CD14-positive monocyte (primary cell): Measurements from ENCODE around the gene CARD8. TPM values are rescaled to one million over a fixed set of nuclear protein-coding genes. Genes with fewer than 3 reads are reported as not detected.

ENCODE experiments used
- DNase-seq, 3 donors: peaks; one replicate each; pipeline ENCODE4 v3.0.0-alpha.2; 2011 to 2022
- H2AFZ ChIP-seq: 2 replicates; pipeline ENCODE4 v1.6.0; 2012; ENCODE audit warnings: mild to moderate bottlenecking, low read depth, low read length, inconsistent platforms; ENCODE audit not compliant: insufficient read depth, poor library complexity, severe bottlenecking
- H3K27ac ChIP-seq, 2 donors: 1 replicate in 1 of 2; 2 replicates in 1 of 2; pipeline ENCODE4 v1.5.1; 2012 to 2013; ENCODE audit warnings: low read length in 2 of 2, control low read depth in 1 of 2, inconsistent platforms in 1 of 2, low read depth in 1 of 2, mild to moderate bottlenecking in 1 of 2
- H3K27me3 ChIP-seq, 2 donors: one replicate each; pipeline versions ENCODE4 v1.6.0 to v1.6.1; 2011 to 2013; ENCODE audit warnings: low read length in 2 of 2; ENCODE audit not compliant: control insufficient read depth in 2 of 2, insufficient read depth in 2 of 2
- H3K36me3 ChIP-seq, 2 donors: replicated peaks in 1 of 2; 1 replicate in 1 of 2; 2 replicates in 1 of 2; pipeline versions ENCODE4 v1.5.1 to v1.6.1; 2012 to 2013; ENCODE audit warnings: low read length in 2 of 2, control low read depth in 1 of 2, inconsistent platforms in 1 of 2, mild to moderate bottlenecking in 1 of 2; ENCODE audit not compliant: insufficient read depth in 2 of 2, control insufficient read depth in 1 of 2
- H3K4me1 ChIP-seq, 2 donors: 1 replicate in 1 of 2; 2 replicates in 1 of 2; pipeline versions ENCODE4 v1.5.1 to v1.6.1; 2012 to 2013; ENCODE audit warnings: low read length in 2 of 2, control low read depth in 1 of 2, inconsistent platforms in 1 of 2, mild to moderate bottlenecking in 1 of 2, moderate library complexity in 1 of 2; ENCODE audit not compliant: insufficient read depth in 2 of 2, control insufficient read depth in 1 of 2
- H3K4me2 ChIP-seq: replicated peaks from 2 replicates; pipeline ENCODE3; 2012; ENCODE audit warnings: low read length, moderate library complexity, mild to moderate bottlenecking; ENCODE audit not compliant: poor library complexity, severe bottlenecking; ENCODE audit errors: extremely low read depth
- H3K4me3 ChIP-seq, 3 experiments: fragments of 200-600 bp in 1 of 3; sonication (generic) in 1 of 3; replicated peaks in 1 of 3; 1 replicate in 2 of 3; 2 replicates in 1 of 3; pipeline ENCODE4 v1.5.1; 2011 to 2013; ENCODE audit warnings: low read length in 3 of 3, mild to moderate bottlenecking in 3 of 3, control low read depth in 2 of 3, low read depth in 2 of 3, inconsistent platforms in 1 of 3, moderate library complexity in 1 of 3
- H3K79me2 ChIP-seq: 2 replicates; pipeline ENCODE4 v1.6.0; 2012; ENCODE audit warnings: mild to moderate bottlenecking, control low read depth, inconsistent platforms, low read length, moderate library complexity; ENCODE audit not compliant: insufficient read depth
- H3K9ac ChIP-seq: 2 replicates; pipeline ENCODE4 v1.6.0; 2017; ENCODE audit warnings: low read length, mild to moderate bottlenecking; ENCODE audit not compliant: insufficient read depth, poor library complexity, severe bottlenecking
- H3K9me3 ChIP-seq, 2 donors: replicated peaks in 1 of 2; 1 replicate in 1 of 2; 2 replicates in 1 of 2; pipeline versions ENCODE4 v1.5.1 to v1.6.1; 2012 to 2013; ENCODE audit warnings: low read length in 2 of 2, control low read depth in 1 of 2; ENCODE audit not compliant: control insufficient read depth in 1 of 2, insufficient read depth in 1 of 2
- H4K20me1 ChIP-seq: 2 replicates; pipeline ENCODE4 v1.6.0; 2012; ENCODE audit warnings: mild to moderate bottlenecking, low read length, control low read depth, moderate library complexity; ENCODE audit not compliant: insufficient read depth
- H3K27ac Mint-ChIP-seq, 7 donors: one replicate each; pipeline ENCODE4 v1.8.0; 2020; ENCODE audit warnings: mild to moderate bottlenecking in 7 of 7, mixed read lengths in 7 of 7, moderate library complexity in 6 of 7, inconsistent platforms in 2 of 7
- H3K27me3 Mint-ChIP-seq, 3 donors: one replicate each; pipeline ENCODE4 v1.8.0; 2021 to 2022; ENCODE audit warnings: low read depth in 3 of 3, mild to moderate bottlenecking in 3 of 3, mixed read lengths in 3 of 3, moderate library complexity in 3 of 3, inconsistent platforms in 1 of 3
- H3K36me3 Mint-ChIP-seq, 2 donors: one replicate each; pipeline ENCODE4 v1.8.0; 2020; ENCODE audit warnings: mixed read lengths in 2 of 2, inconsistent platforms in 1 of 2, mild to moderate bottlenecking in 1 of 2
- H3K4me1 Mint-ChIP-seq: one replicate; pipeline ENCODE4 v1.8.0; 2020; ENCODE audit warnings: mild to moderate bottlenecking, mixed read lengths
- H3K4me3 Mint-ChIP-seq, 2 donors: one replicate each; pipeline ENCODE4 v1.8.0; 2020; ENCODE audit warnings: mild to moderate bottlenecking in 2 of 2, mixed read lengths in 2 of 2, moderate library complexity in 1 of 2
- H3K9me3 Mint-ChIP-seq, 7 donors: one replicate each; pipeline ENCODE4 v1.8.0; 2020 to 2022; ENCODE audit warnings: mixed read lengths in 7 of 7, mild to moderate bottlenecking in 6 of 7, moderate library complexity in 6 of 7, inconsistent platforms in 2 of 7
- WGBS: methylation state at CpG from one replicate; pipeline ENCODE4 v1.1.5; 2013; ENCODE audit warnings: missing lambda C conversion rate; ENCODE audit not compliant: insufficient coverage; 5-methylcytosine and 5-hydroxymethylcytosine counted together
- intact Hi-C, 2 donors: fragments of 100-400 bp; cut with micrococcal nuclease; formaldehyde crosslinking; loops; one replicate each; pipeline versions ENCODE4 v1.15.0 to v1.15.1; 2023
- polyA plus RNA-seq, 3 donors: library from polyadenylated mRNA; depleted of rRNA in 1 of 3; unstranded in 2 of 3; stranded (reverse) in 1 of 3; fragments of 300-500 nt in 2 of 3; fragments of >200 nt in 1 of 3; fragmentation: Illumina TruSeq in 2 of 3; gene quantifications; 1 replicate in 2 of 3; 2 replicates in 1 of 3; pipeline ENCODE4 v1.2.3, GENCODE V29; 2012 to 2021
- TF ChIP-seq, protein P1 (sequence below): fragments of 200-600 bp; IDR thresholded peaks from one replicate; pipeline ENCODE4 v1.8.0; 2022; ENCODE audit warnings: antibody characterized with exemption, mild to moderate bottlenecking

CARD8 gene
- polyA plus RNA-seq, 3 donors = 76.4 to 122 (median 90.9) TPM

DNA sequence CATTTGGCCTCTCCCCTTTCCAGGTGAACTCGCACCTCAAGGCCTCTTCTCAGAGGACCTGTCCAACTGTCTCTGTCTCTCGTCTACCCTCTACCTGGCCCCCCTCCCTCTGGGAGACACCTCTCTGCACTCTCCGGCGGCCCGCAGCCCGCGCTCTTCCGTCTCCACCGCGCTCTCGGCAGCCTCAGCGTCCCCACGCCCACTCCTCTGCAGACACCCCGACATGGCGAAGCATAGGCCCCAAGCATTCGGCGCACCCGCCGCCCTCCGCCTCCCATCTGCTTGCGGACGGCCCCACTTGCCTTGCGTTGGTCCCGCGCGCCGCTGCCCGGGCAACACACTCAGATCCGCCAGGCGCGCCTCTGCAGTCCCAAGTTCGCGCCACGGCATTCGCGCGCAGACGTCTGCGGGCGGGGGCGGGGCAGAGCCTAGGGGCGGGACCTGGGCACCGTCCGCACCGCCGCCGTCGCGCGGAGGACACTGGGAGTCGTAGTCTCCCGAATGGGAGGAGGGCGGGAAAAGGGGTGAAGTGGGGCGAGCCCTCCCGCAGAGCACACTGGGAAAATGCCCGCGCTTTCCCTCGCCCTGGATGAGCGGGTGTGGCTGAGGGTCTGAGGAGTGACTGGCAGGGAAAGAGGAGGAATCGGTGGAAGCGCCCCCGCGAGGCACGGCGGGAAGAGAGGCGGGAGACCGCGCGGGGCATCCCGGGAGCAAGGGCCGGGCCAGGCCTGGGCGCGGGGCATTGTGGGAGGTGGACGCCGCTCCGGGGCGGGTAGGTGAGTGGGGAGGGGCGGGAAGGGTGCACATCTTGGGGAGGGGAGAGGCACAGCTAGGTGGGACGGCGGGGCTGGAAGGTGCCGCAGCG lies 85.5 kb downstream of the CARD8 start, which contains the start of the genes LIG1 and ZSWIM9:
Gene LIG1 (minus strand): TSS at position 406 of the 865 bp plus-strand sequence. CDS start 4,778 bp downstream, outside the sequence.
Gene ZSWIM9 (plus strand): TSS at position 742 of the 865 bp plus-strand sequence. CDS start 1,123 bp downstream, outside the sequence.
- Histone ChIP-seq H3K36me3 (peaks cover 11 to 19% of the 10 kb centered on the region in 2 donors), H3K4me2 (peak within 1 kb of the TSS; percentile 99), H3K9ac (peak within 1 kb of the TSS; percentile 75), H3K27me3 (no peaks in the 10 kb centered on the region), H2AFZ (peak within 1 kb of the TSS; percentile 96), H3K9me3 (no peaks in the 10 kb centered on the region), H3K4me3 (peak within 1 kb of the TSS; percentile 72 to 97 (median 91)), H3K27ac (peak within 1 kb of the TSS; percentile 73 to 81), H3K4me1 (peaks cover 14 to 23% of the 10 kb centered on the region in 2 donors), H4K20me1 (no peaks in the 10 kb centered on the region), H3K79me2 (peaks cover 40% of the 10 kb centered on the region)
- DNase-seq = peak; percentile 84 to 86 (median 85)
- peak within 1 kb of the TSS; percentile 97 to 100 for H3K4me3 Mint-ChIP-seq
- under 1% methylated on average over 79 of the region's 82 CpGs for WGBS
- peaks cover 0 to 3% (median 0%) of the 10 kb centered on the region in 7 donors for H3K9me3 Mint-ChIP-seq
- no peaks in the 10 kb centered on the region for H3K27me3 Mint-ChIP-seq
- H3K27ac Mint-ChIP-seq = peak within 1 kb of the TSS; percentile 95 to 100 (median 99)
- intact Hi-C loops = no loop called here
- H3K36me3 Mint-ChIP-seq = peaks cover 18 to 22% of the 10 kb centered on the region in 2 donors
- TF ChIP-seq, protein P1, sequence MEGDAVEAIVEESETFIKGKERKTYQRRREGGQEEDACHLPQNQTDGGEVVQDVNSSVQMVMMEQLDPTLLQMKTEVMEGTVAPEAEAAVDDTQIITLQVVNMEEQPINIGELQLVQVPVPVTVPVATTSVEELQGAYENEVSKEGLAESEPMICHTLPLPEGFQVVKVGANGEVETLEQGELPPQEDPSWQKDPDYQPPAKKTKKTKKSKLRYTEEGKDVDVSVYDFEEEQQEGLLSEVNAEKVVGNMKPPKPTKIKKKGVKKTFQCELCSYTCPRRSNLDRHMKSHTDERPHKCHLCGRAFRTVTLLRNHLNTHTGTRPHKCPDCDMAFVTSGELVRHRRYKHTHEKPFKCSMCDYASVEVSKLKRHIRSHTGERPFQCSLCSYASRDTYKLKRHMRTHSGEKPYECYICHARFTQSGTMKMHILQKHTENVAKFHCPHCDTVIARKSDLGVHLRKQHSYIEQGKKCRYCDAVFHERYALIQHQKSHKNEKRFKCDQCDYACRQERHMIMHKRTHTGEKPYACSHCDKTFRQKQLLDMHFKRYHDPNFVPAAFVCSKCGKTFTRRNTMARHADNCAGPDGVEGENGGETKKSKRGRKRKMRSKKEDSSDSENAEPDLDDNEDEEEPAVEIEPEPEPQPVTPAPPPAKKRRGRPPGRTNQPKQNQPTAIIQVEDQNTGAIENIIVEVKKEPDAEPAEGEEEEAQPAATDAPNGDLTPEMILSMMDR = peak; percentile 20
- peaks cover 26% of the 10 kb centered on the region for H3K4me1 Mint-ChIP-seq

DNA sequence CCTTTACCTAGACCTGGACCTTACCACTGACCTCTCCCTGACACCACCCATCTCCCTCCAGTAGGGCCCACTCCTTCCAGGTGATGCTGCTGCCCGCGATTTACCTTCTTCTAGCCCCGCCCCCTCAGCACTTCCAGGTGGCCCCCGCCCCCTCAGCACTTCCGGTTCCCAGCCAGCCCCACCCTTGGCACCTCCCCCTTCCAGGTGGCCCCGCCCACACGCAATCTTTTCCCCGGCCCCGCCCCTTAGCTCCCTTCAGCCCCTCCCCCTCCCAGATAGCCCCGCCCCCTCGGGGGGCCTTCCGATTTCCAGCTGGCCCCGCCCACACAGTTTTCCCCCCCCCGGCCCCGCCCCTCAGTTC lies 86.2 kb downstream of the CARD8 start:
- H3K36me3 ChIP-seq = peaks cover 11 to 13% of the 10 kb centered on the region in 2 donors
- H3K4me1 ChIP-seq = peaks cover 14 to 23% of the 10 kb centered on the region in 2 donors
- peak overlapping the region; percentile 99 for H3K4me2 ChIP-seq
- H3K4me3 ChIP-seq = peak overlapping the region; percentile 72 to 97 (median 91)
- H3K79me2 ChIP-seq = peaks cover 42% of the 10 kb centered on the region
- Mint-ChIP-seq H3K4me1 (peaks cover 20% of the 10 kb centered on the region), H3K9me3 (peaks cover 0 to 3% (median 0%) of the 10 kb centered on the region in 7 donors), H3K4me3 (peak overlapping the region; percentile 97 to 100), H3K27me3 (no peaks in the 10 kb centered on the region), H3K36me3 (peaks cover 18 to 21% of the 10 kb centered on the region in 2 donors), H3K27ac (peak overlapping the region; percentile 95 to 100 (median 99))
- peak overlapping the region; percentile 73 to 81 for H3K27ac ChIP-seq
- H4K20me1 ChIP-seq = no peaks in the 10 kb centered on the region
- peak; percentile 51 to 68 (median 51) for DNase-seq
- intact Hi-C loops = no loop called here
- peak overlapping the region; percentile 75 for H3K9ac ChIP-seq
- peak overlapping the region; percentile 96 for H2AFZ ChIP-seq
- no peaks in the 10 kb centered on the region for H3K9me3 ChIP-seq
- no peaks in the 10 kb centered on the region for H3K27me3 ChIP-seq
- TF ChIP-seq, protein P1 = no peak
- no CpG with 5 or more reads among the region's 15 CpGs for WGBS
